HG03457 (cell line): ENCODE data around the gene TYRP1.

Experiments
- ATAC-seq: cut with Tn5 transposase; IDR thresholded peaks from one replicate; pipeline ENCODE4 v1.9.1; 2021; ENCODE audit warnings: moderate number of reproducible peaks; ENCODE audit not compliant: unreplicated experiment

The TYRP1 gene

DNA sequence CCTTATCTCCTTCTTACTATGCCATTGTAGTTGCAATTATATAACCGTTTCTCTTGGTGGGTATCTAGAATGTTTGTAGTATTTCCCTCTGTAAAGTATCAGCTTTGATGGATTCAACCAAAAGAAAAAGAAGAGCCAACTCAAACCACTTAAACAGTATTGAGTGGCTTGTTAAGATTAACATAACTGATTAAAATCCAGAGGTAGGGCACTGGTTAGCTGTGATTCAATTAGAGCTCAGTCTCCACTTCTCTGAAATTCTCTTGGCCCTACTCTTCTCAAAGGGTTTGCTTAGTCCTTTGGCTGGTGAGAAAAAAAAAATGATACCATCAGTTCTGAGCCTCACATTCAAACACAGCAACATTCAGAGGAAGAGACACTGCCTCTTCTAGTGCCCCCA lies 37.0 kb downstream of the TYRP1 start:
- no peak for ATAC-seq

DNA sequence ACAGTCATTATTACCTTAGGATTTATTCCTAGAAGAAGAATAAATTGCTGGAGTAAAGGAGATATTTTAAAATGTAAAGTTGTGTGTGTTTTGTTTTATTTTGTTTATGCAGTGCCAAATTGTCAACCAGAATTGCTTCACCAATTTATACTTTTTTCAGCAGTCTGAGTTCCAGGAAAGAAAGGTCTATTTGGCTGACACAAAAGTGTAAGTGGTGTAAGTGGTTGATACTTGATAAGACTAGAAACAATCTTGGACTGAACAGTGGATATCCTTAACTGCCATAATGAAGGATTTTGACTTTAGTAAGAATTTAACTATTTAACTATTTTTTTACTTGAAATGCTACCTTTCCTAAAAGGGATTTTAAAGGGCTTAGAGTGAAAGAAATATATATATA lies 37.7 kb downstream of the TYRP1 start:
- ATAC-seq, result no peak

DNA sequence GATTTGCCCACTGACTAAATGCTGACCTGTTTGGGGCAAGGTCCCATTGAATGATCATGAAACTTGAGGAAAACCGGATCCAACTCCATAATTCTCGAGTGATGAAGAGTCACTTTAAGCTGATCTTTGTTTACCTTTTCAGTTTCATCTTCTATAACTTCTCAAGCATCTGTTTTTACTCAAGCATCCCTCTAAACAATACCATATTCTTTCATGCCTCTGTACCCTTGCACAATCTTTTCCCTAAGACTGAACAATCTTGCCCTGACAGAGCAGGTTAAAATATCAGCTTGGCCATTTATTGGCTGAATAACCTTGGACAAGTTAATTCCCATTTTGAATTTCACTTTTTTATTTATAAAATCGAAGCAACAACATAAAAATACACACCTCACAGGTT lies 39.8 kb downstream of the TYRP1 start:
- ATAC-seq, result no peak

DNA sequence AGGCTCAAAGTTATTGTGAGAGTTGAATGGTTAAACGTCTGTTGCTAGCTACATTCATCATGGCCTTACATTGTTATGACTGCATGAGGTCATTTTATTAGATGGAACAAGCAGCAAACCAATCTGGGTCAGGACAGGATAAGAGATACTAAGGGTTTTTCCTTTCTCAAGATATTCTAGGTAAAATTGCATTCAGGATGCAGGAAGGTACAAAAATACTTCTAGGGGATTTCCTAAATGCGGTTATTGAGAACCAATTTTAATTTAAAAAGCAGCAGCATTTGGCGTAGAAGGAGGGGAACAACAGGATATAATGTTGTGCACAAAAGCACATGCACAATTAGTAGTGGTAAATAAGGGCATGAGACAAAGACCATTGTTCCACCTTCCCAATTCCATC lies 42.5 kb downstream of the TYRP1 start:
- ATAC-seq, result no peak

DNA sequence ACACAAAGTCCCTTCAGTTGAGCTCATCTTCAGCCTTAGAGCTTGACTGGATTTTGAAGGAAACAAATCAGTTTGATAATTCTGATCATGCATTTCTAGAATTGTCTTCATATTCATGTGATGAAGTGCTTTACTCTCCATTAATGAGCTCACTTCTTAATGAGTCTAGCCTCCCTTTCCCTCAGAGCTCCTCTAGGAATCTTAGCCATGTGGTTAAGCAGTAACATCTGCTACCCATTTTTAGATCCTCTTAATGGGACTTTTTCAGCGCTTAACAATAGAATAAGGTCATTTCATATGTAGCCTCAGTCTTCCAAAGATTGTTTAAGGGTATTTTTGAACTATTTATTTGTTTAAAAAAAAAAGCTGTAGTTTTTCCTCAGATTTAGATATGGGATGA lies 44.7 kb downstream of the TYRP1 start:
- ATAC-seq, result no peak

DNA sequence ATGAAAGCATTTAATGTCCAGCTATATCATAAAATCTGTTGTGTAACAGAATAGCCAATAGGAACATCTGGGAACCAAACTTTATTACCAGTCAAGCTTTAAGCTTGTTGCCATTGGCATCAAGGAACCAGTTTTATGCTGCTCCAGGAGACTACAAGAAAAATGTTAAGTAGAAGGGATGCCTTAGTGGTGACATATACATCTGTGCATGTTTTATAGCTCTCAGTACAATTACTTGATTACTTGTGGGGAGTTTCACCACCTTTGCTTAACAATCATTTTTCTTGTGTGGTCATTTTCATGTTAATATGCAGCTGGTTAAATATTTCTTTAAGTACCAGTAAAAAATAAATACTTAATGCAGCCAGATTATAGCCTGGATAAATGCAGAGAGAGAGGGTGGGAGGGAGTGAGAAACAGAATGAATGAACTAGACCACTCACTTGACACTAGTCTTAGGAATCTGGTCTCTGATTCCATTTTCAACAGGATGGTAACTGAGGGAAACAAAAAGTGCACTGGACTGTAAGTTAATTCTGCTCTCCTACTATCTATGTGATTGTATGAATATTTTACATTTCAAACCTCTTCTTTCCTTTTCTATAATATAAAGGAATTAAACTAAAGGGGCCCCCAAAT lies 45.9 kb downstream of the TYRP1 start:
- ATAC-seq, result no peak

DNA sequence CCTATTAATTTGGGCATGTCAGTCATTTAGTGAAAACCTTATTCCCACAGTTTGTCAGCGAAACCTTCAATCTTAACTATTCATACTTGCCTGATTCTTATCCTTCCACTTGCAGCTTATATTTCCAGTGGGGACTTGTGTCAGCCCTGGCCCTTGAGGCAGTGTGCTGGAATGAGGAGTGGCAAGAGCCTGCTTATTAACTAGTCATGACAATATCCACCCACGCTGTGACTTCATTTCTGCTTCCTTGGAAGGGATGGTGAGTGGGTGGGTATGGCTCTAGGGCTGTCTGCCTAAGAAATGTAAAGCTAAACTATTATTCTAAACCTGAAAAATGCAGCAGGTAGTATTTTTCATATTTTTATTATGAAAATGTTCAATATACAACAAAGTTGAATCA lies 47.7 kb downstream of the TYRP1 start:
- no peak for ATAC-seq

DNA sequence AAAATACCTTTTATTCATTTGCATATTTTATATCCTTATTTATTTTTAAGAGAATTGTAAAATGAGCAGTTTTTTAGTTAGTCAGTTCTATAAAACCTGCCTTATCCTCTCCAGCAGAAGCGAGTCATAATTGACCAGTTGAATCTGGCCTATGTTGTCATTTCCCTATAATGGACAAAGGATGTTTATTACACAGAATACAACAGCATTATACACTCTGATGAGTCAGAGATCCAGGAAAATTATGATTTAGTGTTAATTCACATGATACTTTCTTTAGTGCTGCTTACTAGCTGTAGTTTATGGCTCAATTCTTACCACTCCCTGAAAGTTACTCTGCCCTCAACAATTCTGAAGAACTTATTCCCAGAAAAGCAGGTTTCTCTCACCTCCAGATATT lies 54.8 kb downstream of the TYRP1 start:
- ATAC-seq, result no peak

DNA sequence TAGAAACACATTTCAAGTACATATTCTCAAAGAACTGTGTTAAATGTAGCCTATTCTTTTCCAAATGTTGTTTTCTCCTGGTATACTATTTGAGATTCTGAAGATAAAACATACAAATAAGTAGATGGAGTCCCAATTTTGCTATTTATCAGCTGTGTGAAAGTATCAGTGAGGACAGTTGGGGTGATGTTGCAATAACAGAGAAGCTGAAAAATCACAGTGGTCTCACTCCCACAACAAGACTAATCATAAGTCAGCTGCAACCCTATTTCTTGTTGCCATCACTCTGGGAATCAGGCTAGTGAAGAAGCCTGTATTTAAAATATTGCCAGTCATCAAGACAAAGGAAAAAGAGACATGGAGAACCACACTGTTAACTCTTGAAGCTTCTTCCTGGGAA lies 55.8 kb downstream of the TYRP1 start:
- ATAC-seq, result no peak

DNA sequence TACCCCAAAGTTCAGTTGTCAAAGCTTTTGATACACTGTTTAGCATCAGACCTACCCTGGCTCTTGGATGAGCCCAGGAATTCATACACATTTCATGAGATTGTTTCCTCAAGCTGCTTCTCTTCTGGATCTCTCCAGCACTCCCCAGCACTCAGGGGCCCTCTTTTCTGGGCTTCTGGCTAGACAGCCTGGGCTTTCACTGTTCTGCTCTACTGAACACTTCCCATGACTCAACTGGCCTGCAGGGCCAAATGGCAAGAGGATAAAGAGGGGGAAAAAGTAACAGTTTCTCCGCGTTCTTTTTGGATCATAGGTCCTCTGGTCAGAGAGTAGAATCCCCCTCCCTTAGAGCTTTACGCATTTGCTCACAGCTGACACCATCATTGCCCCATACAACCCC lies 60.7 kb downstream of the TYRP1 start:
- ATAC-seq, result no peak

DNA sequence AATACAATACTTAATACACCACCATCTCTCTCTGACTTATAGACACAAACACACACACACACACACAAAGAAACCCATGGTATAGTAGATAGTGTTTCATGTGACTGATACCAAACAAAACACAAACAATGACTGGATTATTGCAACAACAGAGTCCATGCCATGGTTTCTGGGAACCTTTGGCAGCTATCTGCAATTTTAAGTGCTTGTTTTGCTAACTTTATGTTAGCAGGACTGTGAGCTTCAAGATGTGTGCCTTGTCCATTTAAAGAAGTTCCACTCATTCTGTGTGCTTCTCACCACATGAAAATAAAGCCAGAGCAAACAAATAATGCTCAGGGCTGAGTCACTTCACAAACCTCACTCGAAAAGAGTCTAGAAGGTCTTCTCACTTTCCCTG lies 66.6 kb downstream of the TYRP1 start:
- ATAC-seq, result no peak
